Measurements from ENCODE around the gene NPL.

- TF ChIP-seq CTCF (IDR thresholded peaks at IDR 0.05; ENCODE audit: extremely low read depth in 1 of 2, insufficient read depth in 1 of 2, low read depth in 1 of 2, low read length in 2 of 2) (no peak), EZH2 (IDR thresholded peaks at IDR 0.05; ENCODE audit: borderline replicate concordance, low read depth, low read length, severe bottlenecking) (no peak), POLR2AphosphoS5 (IDR thresholded peaks at IDR 0.05; ENCODE audit: insufficient read depth, low read depth, low read length) (no peak), POLR2A (IDR thresholded peaks at IDR 0.05; ENCODE audit: low read depth, low read length) (no peak), JUN (IDR thresholded peaks at IDR 0.05; ENCODE audit: borderline replicate concordance, insufficient read depth, insufficient read length, low read depth) (no peak), GATA2 (IDR thresholded peaks at IDR 0.05; ENCODE audit: insufficient read depth, insufficient read length, low read depth, low read length) (no peak), FOS (IDR thresholded peaks at IDR 0.05; ENCODE audit: borderline replicate concordance, insufficient read depth, low read length) (no peak), MYC (IDR thresholded peaks at IDR 0.05; ENCODE audit: low read depth, low read length) (no peak)
- TF ChIP-seq, protein P1, sequence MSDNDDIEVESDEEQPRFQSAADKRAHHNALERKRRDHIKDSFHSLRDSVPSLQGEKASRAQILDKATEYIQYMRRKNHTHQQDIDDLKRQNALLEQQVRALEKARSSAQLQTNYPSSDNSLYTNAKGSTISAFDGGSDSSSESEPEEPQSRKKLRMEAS (IDR thresholded peaks at IDR 0.05; ENCODE audit: insufficient read depth, insufficient read length): no peak
These were observed 12.2 kb upstream of the NPL start for GRCh38 chr1:182777386-182777785.
